ENCODE results near the gene IGFBPL1.

GRCh38 chr9:38359689-38360385, 64.4 kb downstream of the IGFBPL1 start:
- TF ChIP-seq, protein P1, sequence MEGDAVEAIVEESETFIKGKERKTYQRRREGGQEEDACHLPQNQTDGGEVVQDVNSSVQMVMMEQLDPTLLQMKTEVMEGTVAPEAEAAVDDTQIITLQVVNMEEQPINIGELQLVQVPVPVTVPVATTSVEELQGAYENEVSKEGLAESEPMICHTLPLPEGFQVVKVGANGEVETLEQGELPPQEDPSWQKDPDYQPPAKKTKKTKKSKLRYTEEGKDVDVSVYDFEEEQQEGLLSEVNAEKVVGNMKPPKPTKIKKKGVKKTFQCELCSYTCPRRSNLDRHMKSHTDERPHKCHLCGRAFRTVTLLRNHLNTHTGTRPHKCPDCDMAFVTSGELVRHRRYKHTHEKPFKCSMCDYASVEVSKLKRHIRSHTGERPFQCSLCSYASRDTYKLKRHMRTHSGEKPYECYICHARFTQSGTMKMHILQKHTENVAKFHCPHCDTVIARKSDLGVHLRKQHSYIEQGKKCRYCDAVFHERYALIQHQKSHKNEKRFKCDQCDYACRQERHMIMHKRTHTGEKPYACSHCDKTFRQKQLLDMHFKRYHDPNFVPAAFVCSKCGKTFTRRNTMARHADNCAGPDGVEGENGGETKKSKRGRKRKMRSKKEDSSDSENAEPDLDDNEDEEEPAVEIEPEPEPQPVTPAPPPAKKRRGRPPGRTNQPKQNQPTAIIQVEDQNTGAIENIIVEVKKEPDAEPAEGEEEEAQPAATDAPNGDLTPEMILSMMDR (IDR thresholded peaks at IDR 0.05) = no peak
- TF ChIP-seq POLR2A (IDR thresholded peaks at IDR 0.05) = no peak
- no peak for TF ChIP-seq POLR2AphosphoS5 (IDR thresholded peaks at IDR 0.05)
